MM.1S (cell line): Measurements from ENCODE around the gene ZDHHC11B.
"Not testable (repeated sequence)": the region's sequence is repeated elsewhere in the genome, so short reads cannot be mapped to it uniquely, and the experiment has no call there.

Source experiments
- DNase-seq: peaks from one replicate; pipeline ENCODE4 v3.0.0-alpha.2; 2015
- H2AFZ ChIP-seq: fragments of 300-600 bp; sonication (generic); 2 replicates; pipeline ENCODE4 v1.6.0; 2016; ENCODE audit warnings: antibody characterized with exemption, low read length
- H3F3A ChIP-seq: fragments of 300-600 bp; sonication (generic); 2 replicates; pipeline ENCODE4 v1.6.1; 2016; ENCODE audit warnings: mild to moderate bottlenecking, antibody characterized with exemption, low read length, moderate library complexity, mixed read lengths; ENCODE audit not compliant: insufficient read depth
- H3K27ac ChIP-seq: fragments of 300-600 bp; sonication (generic); 2 replicates; pipeline ENCODE4 v1.5.1; 2016; ENCODE audit warnings: mild to moderate bottlenecking, low read length
- H3K27me3 ChIP-seq: fragments of 300-600 bp; sonication (generic); replicated peaks from 2 replicates; pipeline ENCODE4 v1.6.0; 2016; ENCODE audit warnings: low read length; ENCODE audit not compliant: insufficient read depth
- H3K36me3 ChIP-seq: fragments of 300-600 bp; sonication (generic); replicated peaks from 2 replicates; pipeline ENCODE4 v1.6.1; 2016; ENCODE audit warnings: mild to moderate bottlenecking, low read length, mixed read lengths; ENCODE audit not compliant: insufficient read depth
- H3K4me1 ChIP-seq: fragments of 300-600 bp; sonication (generic); 2 replicates; pipeline ENCODE4 v1.6.1; 2016; ENCODE audit warnings: low read length, mixed read lengths
- H3K4me2 ChIP-seq: fragments of 300-600 bp; sonication (generic); 2 replicates; pipeline ENCODE4 v1.6.0; 2016; ENCODE audit warnings: low read depth, low read length
- H3K4me3 ChIP-seq: fragments of 300-600 bp; sonication (generic); 2 replicates; pipeline ENCODE4 v1.5.1; 2016; ENCODE audit warnings: low read length, mixed read lengths
- H3K79me2 ChIP-seq: fragments of 300-600 bp; sonication (generic); 2 replicates; pipeline ENCODE4 v1.6.1; 2016; ENCODE audit warnings: mixed run types, low read length, mixed read lengths
- H3K9ac ChIP-seq: fragments of 300-600 bp; sonication (generic); 2 replicates; pipeline ENCODE4 v1.6.1; 2016; ENCODE audit warnings: low read length, mixed read lengths
- H3K9me2 ChIP-seq: fragments of 300-600 bp; sonication (generic); replicated peaks from 2 replicates; pipeline ENCODE4 v1.6.1; 2016; ENCODE audit warnings: mild to moderate bottlenecking, low read length, mixed read lengths; ENCODE audit not compliant: insufficient read depth
- H3K9me3 ChIP-seq: fragments of 300-600 bp; sonication (generic); replicated peaks from 2 replicates; pipeline ENCODE4 v1.6.1; 2016; ENCODE audit warnings: mild to moderate bottlenecking, low read length, mixed read lengths; ENCODE audit not compliant: insufficient read depth
- H4K20me1 ChIP-seq: fragments of 300-600 bp; sonication (generic); 2 replicates; pipeline ENCODE4 v1.6.1; 2016; ENCODE audit warnings: mild to moderate bottlenecking, low read length, moderate library complexity, mixed read lengths; ENCODE audit not compliant: insufficient read depth
- EZH2 ChIP-seq: fragments of 300-600 bp; sonication (generic); optimal IDR thresholded peaks from 2 replicates; pipeline ENCODE3; 2017; ENCODE audit warnings: low read depth, mild to moderate bottlenecking, antibody characterized with exemption, low read length, mixed read lengths

The ZDHHC11B gene

GRCh38 chr5:784428-785177 lies at the start of gene ZDHHC11B:
ZDHHC11B (minus strand) TSS chr5:784729; CDS start chr5:766919, 17,810 bp downstream.
- not testable (repeated sequence) for H3F3A ChIP-seq, H3K27me3 ChIP-seq, H4K20me1 ChIP-seq, H3K4me1 ChIP-seq, H3K79me2 ChIP-seq, H3K27ac ChIP-seq, H3K9me2 ChIP-seq, H3K9me3 ChIP-seq, H3K36me3 ChIP-seq
- H3K9ac ChIP-seq = peak within 1 kb of the TSS; percentile 31; the same call in 1 of the 2 replicates
- H3K4me3 ChIP-seq = peak within 1 kb of the TSS; percentile 66
- peak; percentile 80 for DNase-seq
- H2AFZ ChIP-seq = peak within 1 kb of the TSS; percentile 75
- peak within 1 kb of the TSS; percentile 86 for H3K4me2 ChIP-seq

- DNase-seq, H3K4me3 ChIP-seq, H3K36me3 ChIP-seq, H3K27me3 ChIP-seq, H3K79me2 ChIP-seq, H4K20me1 ChIP-seq, H2AFZ ChIP-seq, H3K4me2 ChIP-seq, H3K27ac ChIP-seq, H3F3A ChIP-seq, H3K4me1 ChIP-seq, H3K9me2 ChIP-seq, H3K9ac ChIP-seq, H3K9me3 ChIP-seq: not testable (repeated sequence)
Observed at GRCh38 chr5:834013-834412, 49.5 kb upstream of the ZDHHC11B start.

- DNase-seq, H3K36me3 ChIP-seq, H3K4me3 ChIP-seq, H3K4me1 ChIP-seq, H3K27me3 ChIP-seq, H3K79me2 ChIP-seq, H4K20me1 ChIP-seq, H3K4me2 ChIP-seq, H2AFZ ChIP-seq, H3F3A ChIP-seq, H3K27ac ChIP-seq, H3K9ac ChIP-seq, H3K9me2 ChIP-seq, H3K9me3 ChIP-seq: not testable (repeated sequence)
Observed at GRCh38 chr5:828194-828593, 43.7 kb upstream of the ZDHHC11B start.

GRCh38 chr5:825544-825943 lies 41.0 kb upstream of the ZDHHC11B start:
- DNase-seq, H4K20me1 ChIP-seq: not testable (repeated sequence)

GRCh38 chr5:821504-821903 lies 37.0 kb upstream of the ZDHHC11B start:
- no peak for DNase-seq
- Histone ChIP-seq H3K9ac (no peak overlapping the region), H3K79me2 (no peaks in the 10 kb centered on the region), H3K4me3 (no peak overlapping the region), H3K27ac (no peak overlapping the region), H3K9me2 (no peaks in the 10 kb centered on the region), H3K27me3 (no peaks in the 10 kb centered on the region), H3F3A (no peaks in the 10 kb centered on the region), H4K20me1 (no peaks in the 10 kb centered on the region), H3K4me2 (no peak overlapping the region), H3K4me1 (no peaks in the 10 kb centered on the region), H3K36me3 (no peaks in the 10 kb centered on the region), H2AFZ (no peak overlapping the region), H3K9me3 (no peaks in the 10 kb centered on the region)
- TF ChIP-seq EZH2 = no peak

More at GRCh38 chr5:825544-825943, 41.0 kb upstream of the ZDHHC11B start:
- H3K9me3 ChIP-seq, H3K9me2 ChIP-seq, H3K4me2 ChIP-seq, H2AFZ ChIP-seq, H3F3A ChIP-seq, H3K4me3 ChIP-seq, H3K27me3 ChIP-seq, H3K27ac ChIP-seq, H3K36me3 ChIP-seq, H3K79me2 ChIP-seq, H3K4me1 ChIP-seq, H3K9ac ChIP-seq: not testable (repeated sequence)
